HG03439 (cell line): ENCODE measurements around the gene MGMT.

Source experiments
- ATAC-seq: cut with Tn5 transposase; IDR thresholded peaks from one replicate; pipeline ENCODE4 v1.9.1; 2021; ENCODE audit warnings: mild to moderate bottlenecking, moderate library complexity; ENCODE audit not compliant: unreplicated experiment

The MGMT gene

DNA sequence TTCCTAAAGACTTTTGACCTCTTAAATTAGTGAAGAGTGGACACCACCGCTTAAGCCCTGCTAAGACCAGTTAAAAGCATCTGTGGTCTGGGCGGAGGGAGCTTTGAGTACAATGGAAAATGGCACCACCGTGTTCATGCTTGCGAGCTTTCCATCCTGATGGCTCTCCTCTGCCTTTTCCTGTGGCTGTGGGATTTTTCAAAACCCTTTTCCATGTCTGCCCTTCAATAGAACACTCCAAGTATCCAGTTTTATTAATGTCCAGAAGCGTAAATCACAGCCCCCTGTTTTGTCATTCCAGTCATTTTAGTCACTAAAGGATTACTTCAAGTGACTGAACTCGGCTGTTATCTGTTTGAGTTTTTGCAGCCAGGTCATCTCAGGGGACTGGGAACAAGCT lies 181.8 kb downstream of the MGMT start:
- ATAC-seq = no peak

DNA sequence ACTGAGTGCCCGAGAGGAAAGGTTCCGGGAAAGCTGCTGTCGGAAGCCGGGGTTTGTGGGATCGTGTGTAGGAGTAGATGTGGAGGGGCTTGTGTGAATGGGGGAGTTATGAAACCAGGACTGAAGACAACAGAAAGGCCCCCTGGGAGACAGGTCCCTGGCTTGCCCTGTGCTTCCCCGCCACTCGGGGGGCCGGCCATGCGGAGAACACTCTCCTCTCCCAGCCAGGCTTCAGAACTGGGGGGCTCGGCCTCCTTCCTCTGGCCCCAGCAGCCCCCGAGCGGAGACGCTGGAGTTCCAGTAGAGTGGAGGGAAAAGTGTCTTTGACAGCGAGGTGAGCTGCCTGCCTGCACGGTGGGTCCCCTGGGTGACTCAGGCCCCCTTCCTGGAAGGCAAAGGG lies 185.0 kb downstream of the MGMT start:
- ATAC-seq = no peak

DNA sequence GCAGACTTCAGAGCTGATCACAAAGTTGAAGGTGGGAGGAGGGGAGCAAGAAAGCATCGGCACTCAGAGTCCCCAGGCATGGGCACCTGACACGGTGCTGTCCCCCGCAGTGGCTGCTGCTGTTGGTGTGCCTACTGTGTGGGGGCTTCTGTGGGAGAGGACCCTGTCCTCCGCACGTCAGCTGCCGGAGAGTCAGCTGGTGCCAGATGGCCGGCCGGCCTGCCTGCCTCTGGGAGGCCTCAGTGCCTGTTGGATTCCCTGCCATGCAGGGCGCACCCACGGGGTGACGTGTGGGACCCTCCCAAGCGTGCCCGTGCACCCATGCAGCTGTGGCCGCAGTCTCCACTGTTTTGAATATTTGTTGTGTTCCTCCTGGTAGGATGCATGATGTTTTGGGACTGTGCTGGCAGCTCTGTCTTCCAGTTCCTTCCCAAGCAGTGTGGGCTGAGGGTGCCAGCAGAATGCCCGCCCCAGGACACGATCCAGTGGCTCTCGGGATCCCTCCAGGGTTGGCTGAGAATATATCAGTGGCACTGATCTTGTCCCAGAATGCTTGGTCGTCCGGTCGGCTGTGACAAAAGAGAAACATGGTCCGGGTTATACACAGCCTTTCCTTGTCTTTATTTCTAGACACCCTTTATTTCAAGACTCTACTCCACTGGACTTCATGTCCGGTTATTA lies 185.6 kb downstream of the MGMT start:
- no peak for ATAC-seq

DNA sequence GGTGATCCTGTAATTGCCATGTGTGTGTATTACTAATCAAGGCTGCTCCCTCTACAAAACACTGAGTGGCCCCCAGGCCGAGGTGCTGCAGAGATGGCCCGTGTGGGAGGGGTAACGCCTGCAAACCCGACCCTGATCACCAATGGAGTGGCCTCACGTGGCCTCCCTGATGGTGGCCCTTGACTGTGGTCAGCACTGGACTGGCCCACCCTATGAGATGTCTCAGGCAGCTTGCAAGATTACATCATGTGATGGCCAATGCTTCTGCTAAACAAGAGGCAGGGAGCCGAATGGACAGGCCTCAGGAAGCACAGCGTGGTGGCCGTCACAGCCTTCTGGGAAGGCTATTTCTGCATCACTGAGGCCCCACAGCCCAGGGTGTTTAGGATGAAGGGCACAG lies 186.4 kb downstream of the MGMT start:
- ATAC-seq = no peak

GRCh38 chr10:129653861-129654260 lies 186.8 kb downstream of the MGMT start:
- ATAC-seq = no peak

GRCh38 chr10:129654461-129654860 lies 187.4 kb downstream of the MGMT start:
- no peak for ATAC-seq

GRCh38 chr10:129655007-129655678 lies 188.1 kb downstream of the MGMT start:
- ATAC-seq = no peak

DNA sequence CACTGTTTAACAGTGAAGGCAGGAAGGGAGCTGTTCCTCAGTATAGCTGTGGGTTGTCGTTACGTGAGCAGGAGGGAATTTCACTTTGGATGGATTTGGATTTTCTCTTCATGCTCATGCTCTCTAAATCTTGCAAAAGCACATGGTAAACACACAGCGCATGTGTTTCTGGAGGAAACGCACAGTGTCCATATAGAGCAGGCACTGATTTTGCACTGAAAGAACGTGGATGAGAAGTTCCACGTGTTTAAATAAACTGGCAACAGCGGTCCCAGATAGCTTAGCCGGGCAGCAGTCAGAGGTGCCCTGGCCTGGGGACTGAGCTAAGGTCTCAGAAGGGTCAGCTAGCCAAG lies 188.6 kb downstream of the MGMT start:
- no peak for ATAC-seq

- no peak for ATAC-seq
Measured at GRCh38 chr10:129656642-129657041, 189.6 kb downstream of the MGMT start.

GRCh38 chr10:129657297-129658017 lies 190.4 kb downstream of the MGMT start:
- no peak for ATAC-seq

DNA sequence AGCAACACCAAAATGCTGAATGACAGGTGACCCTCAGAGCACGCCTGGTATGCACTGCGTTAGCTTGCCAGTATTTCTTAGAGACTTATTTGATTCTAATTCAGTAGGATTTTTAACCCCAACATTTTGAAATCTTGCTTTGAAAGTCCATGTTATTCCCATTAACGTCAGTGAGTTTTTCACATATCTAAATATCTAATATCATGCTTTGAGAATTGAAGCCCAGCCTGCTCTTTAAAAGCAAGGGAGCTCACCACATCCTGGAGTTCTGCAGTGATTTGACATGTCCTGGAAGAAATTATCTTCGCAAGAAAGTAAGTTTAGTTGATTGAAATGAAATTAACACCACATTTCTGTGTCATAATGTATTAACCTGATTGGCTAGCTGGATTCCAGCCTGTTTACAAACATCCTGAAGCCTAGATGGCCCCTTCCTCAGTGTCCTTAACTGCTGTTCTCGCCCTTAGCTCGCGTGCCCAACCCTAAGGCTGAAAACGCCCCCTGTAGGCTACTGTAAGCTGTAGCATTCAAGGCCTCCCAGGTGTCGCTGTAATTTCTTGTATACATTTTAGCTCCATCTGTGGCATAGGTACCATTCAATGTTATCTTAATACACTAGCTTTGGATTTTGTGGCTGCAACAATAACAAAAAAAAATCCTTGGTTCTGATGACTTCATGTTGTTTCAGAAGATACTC lies 191.5 kb downstream of the MGMT start:
- no peak for ATAC-seq

GRCh38 chr10:129659508-129660268 lies 192.6 kb downstream of the MGMT start:
- ATAC-seq = no peak

- ATAC-seq = no peak
Measured at GRCh38 chr10:129660569-129660968, 193.5 kb downstream of the MGMT start.

- ATAC-seq = no peak
Measured at GRCh38 chr10:129662426-129662825, 195.4 kb downstream of the MGMT start.

- ATAC-seq = no peak
Measured at GRCh38 chr10:129670124-129670523, 203.1 kb downstream of the MGMT start.

DNA sequence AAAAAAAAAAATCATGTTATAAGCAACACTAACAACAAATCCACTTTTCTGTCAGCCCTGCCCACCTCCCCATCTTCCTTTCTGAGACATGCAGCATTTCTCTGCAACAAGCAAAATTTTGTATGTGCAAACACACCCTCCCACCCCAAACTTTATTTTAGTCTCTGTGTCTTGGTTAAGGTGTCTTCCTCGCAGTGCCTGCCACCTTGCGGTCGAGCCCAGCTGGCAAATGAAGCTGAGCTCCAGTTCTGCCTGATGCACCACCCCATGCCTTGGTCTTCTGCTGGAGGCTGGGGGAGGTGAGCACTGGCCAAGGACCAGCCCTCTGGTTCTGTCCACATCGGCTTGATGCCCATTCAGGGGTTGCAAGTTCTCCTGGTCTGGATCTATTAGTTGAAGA lies 206.3 kb downstream of the MGMT start:
- no peak for ATAC-seq

DNA sequence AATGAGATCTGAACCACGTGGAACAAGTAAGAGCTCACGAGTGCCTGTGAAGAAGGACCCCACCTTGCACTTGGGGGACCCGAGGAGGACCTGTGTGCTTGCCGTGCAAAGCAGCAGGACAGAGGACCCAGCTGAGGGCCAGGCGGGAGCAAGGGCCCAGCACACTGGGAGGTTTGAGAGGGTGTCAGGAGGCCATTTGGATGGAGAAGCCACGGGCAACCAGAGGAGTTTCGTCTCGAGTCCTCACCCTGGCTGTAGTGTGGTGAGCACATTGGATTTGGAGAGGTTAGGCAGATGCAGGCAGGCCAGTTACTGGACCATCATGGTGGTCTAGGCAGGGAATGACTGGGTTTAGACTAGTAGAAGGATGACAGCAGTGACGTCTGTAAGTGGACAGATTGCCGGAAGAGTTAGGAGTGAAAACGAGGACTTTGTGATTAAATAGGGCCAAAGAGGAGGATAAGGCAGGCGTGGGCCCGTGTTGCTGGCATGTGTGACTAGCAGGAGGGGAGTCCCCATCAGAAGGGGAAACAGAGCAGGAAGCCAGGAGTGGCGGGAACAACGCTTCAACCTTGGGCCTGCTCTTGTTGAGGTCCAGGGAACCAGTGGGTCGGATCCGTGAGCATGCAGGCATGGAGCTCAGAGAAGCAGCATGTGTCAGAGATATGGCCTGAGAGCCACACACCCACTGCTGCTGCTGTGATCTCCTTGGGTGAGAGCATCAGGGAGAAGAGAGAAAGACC lies 208.2 kb downstream of the MGMT start:
- no peak for ATAC-seq

- ATAC-seq = no peak
Measured at GRCh38 chr10:129676014-129676413, 209.0 kb downstream of the MGMT start.

- ATAC-seq = no peak
Measured at GRCh38 chr10:129677377-129677927, 210.4 kb downstream of the MGMT start.

GRCh38 chr10:129678186-129678585 lies 211.1 kb downstream of the MGMT start:
- ATAC-seq = no peak
